Panc1 (cell line): Measurements from ENCODE around the gene GADL1.

Experiments
- POLR2AphosphoS5 ChIP-seq: IDR thresholded peaks from 2 replicates; pipeline ENCODE4 v1.6.1; 2012; ENCODE audit warnings: mild to moderate bottlenecking, low read depth, low read length, moderate library complexity
- TF ChIP-seq, protein P1 (sequence below): fragments of 450-650 bp; IDR thresholded peaks from 2 replicates; pipeline ENCODE4 v1.5.1; 2017; ENCODE audit warnings: mild to moderate bottlenecking

DNA sequence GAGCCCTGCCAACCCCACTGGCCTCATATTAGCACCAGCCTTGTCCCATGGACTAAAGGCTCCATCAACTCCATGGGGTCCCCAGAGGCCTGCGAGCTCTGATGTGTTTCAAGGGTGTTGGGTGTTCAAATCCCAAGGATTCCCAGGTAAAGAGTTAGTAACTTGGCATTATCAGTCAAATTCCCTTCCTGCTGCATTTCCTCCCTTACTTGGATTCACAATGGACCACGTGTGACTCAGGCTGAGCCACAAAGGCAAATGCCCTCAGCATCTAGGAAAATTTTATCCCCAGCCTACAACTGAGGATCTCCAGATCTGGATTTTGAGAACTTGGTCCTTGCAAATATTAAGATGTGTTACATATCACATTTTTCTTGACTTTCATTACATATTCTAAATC, 58.8 kb downstream of the GADL1 start:
- no peak for TF ChIP-seq POLR2AphosphoS5
- TF ChIP-seq, protein P1, sequence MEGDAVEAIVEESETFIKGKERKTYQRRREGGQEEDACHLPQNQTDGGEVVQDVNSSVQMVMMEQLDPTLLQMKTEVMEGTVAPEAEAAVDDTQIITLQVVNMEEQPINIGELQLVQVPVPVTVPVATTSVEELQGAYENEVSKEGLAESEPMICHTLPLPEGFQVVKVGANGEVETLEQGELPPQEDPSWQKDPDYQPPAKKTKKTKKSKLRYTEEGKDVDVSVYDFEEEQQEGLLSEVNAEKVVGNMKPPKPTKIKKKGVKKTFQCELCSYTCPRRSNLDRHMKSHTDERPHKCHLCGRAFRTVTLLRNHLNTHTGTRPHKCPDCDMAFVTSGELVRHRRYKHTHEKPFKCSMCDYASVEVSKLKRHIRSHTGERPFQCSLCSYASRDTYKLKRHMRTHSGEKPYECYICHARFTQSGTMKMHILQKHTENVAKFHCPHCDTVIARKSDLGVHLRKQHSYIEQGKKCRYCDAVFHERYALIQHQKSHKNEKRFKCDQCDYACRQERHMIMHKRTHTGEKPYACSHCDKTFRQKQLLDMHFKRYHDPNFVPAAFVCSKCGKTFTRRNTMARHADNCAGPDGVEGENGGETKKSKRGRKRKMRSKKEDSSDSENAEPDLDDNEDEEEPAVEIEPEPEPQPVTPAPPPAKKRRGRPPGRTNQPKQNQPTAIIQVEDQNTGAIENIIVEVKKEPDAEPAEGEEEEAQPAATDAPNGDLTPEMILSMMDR, result no peak
